Measurements from ENCODE around the gene AADACL2. TPM values are rescaled to one million over a fixed set of nuclear protein-coding genes. Genes with fewer than 3 reads are reported as not detected.

Gene AADACL2
- total RNA-seq, 2 donors from 2014 or later = 0.11 to 0.18 TPM

DNA sequence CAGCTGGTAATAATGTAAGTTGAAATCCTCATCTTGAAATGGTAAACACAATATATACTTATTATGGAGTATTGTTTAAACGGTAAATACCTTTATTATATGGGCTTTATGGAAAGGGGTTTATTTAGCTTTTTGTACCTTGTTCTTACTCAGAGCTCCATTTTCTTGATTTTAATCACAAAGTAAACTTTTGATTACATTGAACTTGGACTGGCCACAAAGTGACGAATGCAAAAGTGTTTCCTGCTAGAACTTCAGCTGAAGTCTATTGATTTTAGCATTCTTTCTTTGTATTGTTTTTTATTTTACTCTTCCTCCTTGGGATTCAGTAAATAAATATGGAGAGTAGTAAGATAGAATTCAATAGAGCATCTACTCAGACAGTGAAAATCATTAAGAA, 60.4 kb downstream of the AADACL2 start:
- DNase-seq (no peak), ATAC-seq (no peak)
- intact Hi-C loops (cut with DNase I, micrococcal nuclease) = no loop called here

DNA sequence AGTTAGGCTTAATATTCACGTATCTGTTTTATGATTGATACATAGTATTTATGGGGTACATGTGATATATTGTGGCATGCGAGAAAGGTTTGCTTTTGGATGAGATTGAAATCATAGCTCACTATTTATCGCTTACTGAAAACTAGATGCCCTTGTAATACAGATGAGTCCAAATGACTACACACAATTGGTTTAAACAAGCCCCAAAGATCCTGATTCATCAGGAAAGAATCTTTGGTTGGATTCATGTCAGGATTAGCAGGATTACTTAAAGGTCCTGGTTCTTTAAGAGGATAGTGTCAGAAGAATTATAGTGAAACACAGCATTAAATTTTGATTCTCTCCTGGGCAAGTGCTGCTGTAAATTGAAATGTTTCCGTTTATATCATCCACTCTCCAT, 61.5 kb downstream of the AADACL2 start:
- ATAC-seq (no peak), DNase-seq (no peak)
- intact Hi-C loops (cut with DNase I, micrococcal nuclease) = no loop called here

DNA sequence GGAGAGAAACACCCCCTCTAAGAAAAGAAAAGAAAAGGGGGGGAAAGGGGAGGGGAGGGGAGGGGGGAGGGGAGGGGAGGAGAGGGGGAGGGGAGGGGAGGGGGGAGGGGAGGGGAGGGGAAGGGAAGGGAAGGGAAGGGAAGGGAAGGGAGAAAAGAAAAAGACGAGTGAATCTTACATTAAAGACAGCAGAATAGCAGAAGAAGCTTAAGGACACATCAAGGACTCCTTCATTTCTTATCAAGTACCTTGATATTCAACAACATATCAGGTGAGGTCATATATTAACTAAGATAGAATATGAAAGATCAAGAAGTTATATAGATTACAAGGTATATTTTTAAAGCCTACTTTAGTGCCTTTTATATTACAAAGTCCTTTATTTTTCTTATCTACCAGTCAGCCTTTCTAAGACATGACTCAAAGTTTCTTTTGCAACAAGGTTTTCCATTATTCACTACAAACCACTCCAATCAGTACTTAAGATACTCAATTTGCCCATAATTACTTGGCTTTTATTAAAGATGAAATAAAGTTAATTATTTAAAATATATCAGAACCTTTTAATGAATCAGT, 62.5 kb downstream of the AADACL2 start:
- ATAC-seq = no peak
- DNase-seq = no peak
- intact Hi-C loops (cut with DNase I, micrococcal nuclease) = no loop called here

DNA sequence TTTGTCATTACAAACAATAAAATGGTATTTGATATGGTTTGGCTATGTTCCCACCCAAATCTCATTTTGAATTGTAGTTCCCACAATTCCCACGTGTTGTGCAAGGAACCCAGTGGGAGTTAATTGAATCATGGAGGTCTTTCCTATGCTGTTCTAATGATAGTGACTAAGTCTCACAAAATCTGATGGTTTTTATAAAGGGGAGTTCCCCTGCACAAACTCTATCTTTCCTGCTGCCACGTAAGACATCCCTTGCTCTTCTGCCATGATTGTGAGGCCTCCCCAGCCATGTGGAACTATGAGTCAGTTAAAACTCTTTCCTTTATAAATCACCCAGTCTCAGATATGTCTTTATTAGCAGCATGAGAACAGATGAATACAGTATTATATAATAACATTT, 64.7 kb downstream of the AADACL2 start:
- DNase-seq = no peak
- ATAC-seq = no peak
- intact Hi-C loops (cut with DNase I, micrococcal nuclease) = no loop called here

DNA sequence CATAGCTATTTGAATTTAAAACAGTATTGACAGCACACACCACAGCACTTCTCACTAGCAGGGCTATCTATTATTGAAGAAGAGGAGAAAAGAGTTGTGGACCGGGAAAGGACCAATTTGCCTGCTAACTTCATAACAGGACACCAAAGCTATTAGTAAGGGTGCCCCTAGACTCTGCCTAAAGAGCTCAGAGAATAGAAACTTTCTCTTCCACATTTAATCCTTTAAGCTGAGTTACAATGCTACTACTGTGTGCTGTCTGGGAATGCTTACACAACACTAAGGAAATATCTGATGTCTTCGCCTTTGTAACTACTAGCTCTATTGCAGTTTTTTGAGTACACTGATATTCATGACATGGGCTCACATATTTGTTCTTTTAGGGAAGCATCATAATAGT, 66.7 kb downstream of the AADACL2 start:
- intact Hi-C loops (cut with DNase I, micrococcal nuclease) = no loop called here
- ATAC-seq (no peak), DNase-seq (no peak)

DNA sequence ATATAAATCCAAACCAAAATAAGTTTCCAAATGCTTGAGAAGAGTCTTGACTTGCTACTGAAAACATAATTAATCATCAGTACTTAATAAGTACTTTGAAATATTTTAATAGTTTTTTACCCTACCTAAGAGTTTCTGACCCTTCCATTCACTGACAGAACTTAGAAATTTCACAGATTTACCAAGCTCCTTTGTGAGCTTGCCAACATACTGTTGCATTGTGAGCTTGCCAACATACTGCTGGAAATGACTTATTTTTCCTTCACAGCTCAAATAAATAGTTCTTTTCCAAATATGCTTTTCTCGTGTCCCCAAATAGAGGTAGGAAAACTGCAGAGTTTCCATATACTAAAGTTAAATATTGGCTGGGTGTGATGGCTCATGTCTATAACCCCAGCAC, 70.5 kb downstream of the AADACL2 start:
- DNase-seq (no peak), ATAC-seq (no peak)
- intact Hi-C loops (cut with DNase I, micrococcal nuclease) = no loop called here

DNA sequence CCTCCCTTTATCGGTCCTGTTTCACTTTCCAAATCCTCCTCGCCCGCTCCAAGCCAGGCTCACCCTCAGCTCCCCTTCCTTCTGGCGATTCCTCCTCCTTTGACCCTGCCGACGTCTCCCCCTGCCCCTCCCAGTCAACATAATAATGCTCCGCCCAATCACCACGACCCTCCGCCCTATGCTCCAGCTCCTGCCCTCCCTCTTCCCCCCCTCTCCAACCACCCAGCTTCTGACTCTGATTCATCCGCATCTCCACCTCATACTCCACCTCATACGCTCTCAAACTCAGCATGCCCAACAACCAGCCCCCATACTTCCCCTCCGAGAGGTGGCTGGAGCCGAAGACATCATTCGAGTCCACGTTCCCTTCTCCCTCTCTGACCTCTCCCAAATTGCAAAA, 73.1 kb downstream of the AADACL2 start:
- ATAC-seq (no peak), DNase-seq (no peak)
- intact Hi-C loops (cut with DNase I, micrococcal nuclease) = no loop called here

Other genes with a start within 250 kb of the AADACL2 start
- not detected for gene AADAC, start 80.2 kb downstream of the AADACL2 start, total RNA-seq
- gene SUCNR1, start 139.7 kb downstream of the AADACL2 start, total RNA-seq = under 1 TPM; 0.15 to 0.47 TPM